ENCODE measurements around the gene TFAM. TPM values are rescaled to one million over a fixed set of nuclear protein-coding genes. Genes with fewer than 3 reads are reported as not detected.
"Not testable (repeated sequence)": the region's sequence is repeated elsewhere in the genome, so short reads cannot be mapped to it uniquely, and the experiment has no call there.

Gene TFAM
- total RNA-seq, 4 donors from 2014 or later = 11.8 to 48.6 (median 25.9) TPM

DNA sequence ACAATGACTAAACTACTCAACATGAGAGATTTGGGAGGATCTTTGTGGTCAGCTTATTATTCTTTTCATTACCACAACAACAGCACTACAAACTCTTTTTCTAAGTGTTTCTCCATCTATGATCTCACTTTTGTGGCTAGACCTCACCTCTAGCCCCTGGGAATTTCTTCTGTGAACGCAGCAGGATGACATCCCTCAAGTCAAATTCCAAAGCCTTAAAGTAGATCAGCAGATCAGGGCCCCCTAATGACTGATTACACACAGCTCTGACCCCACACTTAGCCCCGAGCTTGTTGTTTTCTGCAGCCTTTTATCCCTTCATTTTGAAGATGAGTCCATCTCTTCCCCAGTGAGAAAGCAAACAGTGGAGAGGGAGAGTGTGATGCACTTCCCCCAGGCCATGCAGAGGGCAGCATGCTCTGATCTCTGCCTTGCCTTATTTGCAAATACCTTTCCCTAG lies 27.3 kb downstream of the TFAM start:
- no peak for TF ChIP-seq POLR2A (IDR thresholded peaks at IDR 0.05)
- TF ChIP-seq, protein P1, sequence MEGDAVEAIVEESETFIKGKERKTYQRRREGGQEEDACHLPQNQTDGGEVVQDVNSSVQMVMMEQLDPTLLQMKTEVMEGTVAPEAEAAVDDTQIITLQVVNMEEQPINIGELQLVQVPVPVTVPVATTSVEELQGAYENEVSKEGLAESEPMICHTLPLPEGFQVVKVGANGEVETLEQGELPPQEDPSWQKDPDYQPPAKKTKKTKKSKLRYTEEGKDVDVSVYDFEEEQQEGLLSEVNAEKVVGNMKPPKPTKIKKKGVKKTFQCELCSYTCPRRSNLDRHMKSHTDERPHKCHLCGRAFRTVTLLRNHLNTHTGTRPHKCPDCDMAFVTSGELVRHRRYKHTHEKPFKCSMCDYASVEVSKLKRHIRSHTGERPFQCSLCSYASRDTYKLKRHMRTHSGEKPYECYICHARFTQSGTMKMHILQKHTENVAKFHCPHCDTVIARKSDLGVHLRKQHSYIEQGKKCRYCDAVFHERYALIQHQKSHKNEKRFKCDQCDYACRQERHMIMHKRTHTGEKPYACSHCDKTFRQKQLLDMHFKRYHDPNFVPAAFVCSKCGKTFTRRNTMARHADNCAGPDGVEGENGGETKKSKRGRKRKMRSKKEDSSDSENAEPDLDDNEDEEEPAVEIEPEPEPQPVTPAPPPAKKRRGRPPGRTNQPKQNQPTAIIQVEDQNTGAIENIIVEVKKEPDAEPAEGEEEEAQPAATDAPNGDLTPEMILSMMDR (IDR thresholded peaks at IDR 0.05) = no peak
- Histone ChIP-seq H3K27me3 (no peaks in the 10 kb centered on the region), H3K4me3 (no peak overlapping the region), H3K4me1 (no peaks in the 10 kb centered on the region), H3K36me3 (no peaks in the 10 kb centered on the region), H3K9me3 (no peaks in the 10 kb centered on the region), H3K27ac (no peak overlapping the region)
- intact Hi-C loops (cut with DNase I; ENCODE audit: low total_unique reads) = no loop called here
- no peak for DNase-seq

DNA sequence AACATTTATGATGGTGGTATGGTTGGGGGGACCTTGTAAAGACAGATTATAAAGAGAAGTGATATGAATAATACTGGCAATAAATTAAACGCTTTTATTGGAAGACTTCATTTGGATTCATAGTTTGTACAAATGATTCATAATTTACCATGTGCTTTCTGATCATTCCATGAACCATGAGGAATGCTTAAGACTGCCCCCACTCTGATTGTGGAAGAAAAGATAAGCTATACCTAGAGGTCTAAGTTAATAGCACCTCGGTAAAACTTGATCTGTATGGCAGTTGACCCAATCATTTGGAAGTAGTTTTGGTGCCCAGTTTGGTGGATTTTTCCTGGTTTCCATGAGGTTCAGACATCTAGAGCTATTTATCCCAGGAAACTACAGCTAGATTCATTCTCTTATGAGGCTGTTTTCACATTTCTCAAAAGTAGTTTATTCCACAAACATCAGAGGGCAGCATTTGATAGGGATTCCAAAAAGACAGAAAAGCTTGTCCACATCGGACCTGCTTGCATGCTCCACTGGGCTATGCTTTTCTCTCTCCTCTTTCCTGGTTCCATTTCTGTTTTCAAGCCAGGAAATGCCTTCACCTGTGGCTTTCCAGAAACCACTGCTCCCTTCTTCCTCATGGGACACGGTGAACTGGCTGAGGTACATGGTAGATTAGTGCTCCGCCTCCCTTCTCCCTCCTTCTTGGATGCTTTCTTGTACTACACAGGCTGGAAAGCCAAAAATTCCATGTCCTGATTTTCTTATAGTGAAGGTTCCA lies 29.2 kb downstream of the TFAM start:
- Histone ChIP-seq H3K27me3 (no peaks in the 10 kb centered on the region), H3K9me3 (no peaks in the 10 kb centered on the region), H3K4me3 (no peak overlapping the region), H3K36me3 (no peaks in the 10 kb centered on the region), H3K4me1 (no peaks in the 10 kb centered on the region), H3K27ac (no peak overlapping the region)
- DNase-seq = no peak
- TF ChIP-seq POLR2A (IDR thresholded peaks at IDR 0.05) = no peak
- TF ChIP-seq, protein P1 (IDR thresholded peaks at IDR 0.05) = peak in 1 of 4 experiments; percentile 43
- intact Hi-C loops (cut with DNase I; ENCODE audit: low total_unique reads) = no loop called here

DNA sequence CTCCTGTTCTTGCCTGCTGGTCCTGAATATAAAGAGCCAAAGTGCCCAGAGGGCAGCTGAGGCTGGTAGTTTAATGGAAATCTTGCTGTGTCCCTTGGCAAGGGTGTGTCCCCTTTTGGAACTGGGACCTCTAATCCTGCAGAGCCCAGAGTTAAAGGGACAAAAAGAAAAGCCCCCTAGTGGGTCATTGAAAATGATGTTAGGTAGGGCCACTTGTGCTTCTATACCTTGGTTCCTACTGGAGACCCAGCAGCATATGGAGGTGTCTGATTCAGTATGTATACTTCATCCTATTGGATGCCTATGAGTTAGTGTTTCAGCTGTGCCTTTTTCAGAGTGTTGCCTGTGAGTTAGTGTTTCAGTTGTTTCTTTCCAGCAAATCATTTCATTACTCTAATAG lies 30.5 kb downstream of the TFAM start:
- Histone ChIP-seq H3K36me3 (no peaks in the 10 kb centered on the region), H3K27me3 (no peaks in the 10 kb centered on the region), H3K4me1 (no peaks in the 10 kb centered on the region), H3K27ac (no peak overlapping the region), H3K9me3 (no peaks in the 10 kb centered on the region), H3K4me3 (no peak overlapping the region)
- TF ChIP-seq POLR2A (IDR thresholded peaks at IDR 0.05) = no peak
- intact Hi-C loops (cut with DNase I; ENCODE audit: low total_unique reads) = no loop called here
- DNase-seq = no peak

DNA sequence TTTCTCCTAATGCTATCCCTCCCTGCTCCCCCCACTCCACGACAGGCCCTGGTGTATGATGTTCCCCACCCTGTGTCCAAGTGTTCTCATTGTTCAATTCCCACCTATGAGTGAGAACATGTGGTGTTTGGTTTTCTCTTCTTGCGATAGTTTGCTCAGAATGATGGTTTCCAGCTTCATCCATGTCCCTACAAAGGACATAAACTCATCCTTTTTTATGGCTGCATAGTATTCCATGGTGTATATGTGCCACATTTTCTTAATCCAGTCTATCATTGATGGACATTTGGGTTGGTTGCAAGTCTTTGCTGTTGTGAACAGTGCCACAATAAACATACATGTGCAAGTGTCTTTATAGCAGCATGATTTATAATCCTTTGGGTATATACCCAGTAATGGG lies 32.7 kb downstream of the TFAM start:
- intact Hi-C loops (cut with DNase I; ENCODE audit: low total_unique reads); H3K27me3 ChIP-seq; H3K4me1 ChIP-seq; H3K36me3 ChIP-seq; DNase-seq; H3K27ac ChIP-seq; H3K4me3 ChIP-seq; H3K9me3 ChIP-seq: not testable (repeated sequence)

DNA sequence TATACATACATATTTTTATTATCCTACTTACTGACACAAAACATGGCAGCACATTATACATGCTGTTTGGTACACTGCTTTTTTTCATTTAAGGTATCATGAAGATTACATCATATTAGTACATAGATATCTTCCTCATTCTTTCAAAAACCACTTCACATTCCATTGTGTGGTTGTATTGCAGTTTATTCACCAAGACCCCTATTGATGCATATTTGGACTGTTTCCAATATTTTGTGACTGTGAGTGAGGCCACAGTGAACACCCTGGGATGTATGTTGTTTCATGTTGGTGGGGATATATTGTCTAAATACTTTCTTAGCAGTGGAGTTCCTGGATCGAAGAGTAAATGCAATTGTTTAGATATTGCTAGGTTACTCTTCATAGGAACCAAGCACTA lies 39.0 kb downstream of the TFAM start:
- no peaks in the 10 kb centered on the region for H3K27me3 ChIP-seq
- intact Hi-C loops (cut with DNase I; ENCODE audit: low total_unique reads) = no loop called here
- no peak for TF ChIP-seq POLR2A (IDR thresholded peaks at IDR 0.05)
- TF ChIP-seq, protein P1 (IDR thresholded peaks at IDR 0.05) = no peak
- no peaks in the 10 kb centered on the region for H3K36me3 ChIP-seq
- H3K9me3 ChIP-seq = no peaks in the 10 kb centered on the region
- no peak overlapping the region for H3K27ac ChIP-seq
- no peak for DNase-seq
- no peak overlapping the region for H3K4me3 ChIP-seq
- H3K4me1 ChIP-seq = no peaks in the 10 kb centered on the region

DNA sequence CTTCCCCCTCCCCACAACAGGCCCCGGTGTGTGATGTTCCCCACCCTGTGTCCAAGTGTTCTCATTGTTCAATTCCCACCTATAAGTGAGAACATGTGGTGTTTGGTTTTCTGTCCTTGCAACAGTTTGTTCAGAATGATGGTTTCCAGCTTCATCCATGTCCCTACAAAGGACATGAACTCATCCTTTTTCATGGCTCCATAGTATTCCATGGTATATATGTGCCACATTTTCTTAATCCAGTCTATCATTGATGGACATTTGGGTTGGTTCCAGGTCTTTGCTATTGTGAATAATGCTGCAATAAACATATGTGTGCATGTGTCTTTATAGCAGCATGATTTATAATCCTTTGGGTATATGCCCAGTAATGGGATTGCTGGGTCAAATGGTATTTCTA lies 43.2 kb downstream of the TFAM start:
- H3K4me1 ChIP-seq; H3K4me3 ChIP-seq; H3K36me3 ChIP-seq; H3K27ac ChIP-seq; DNase-seq; H3K27me3 ChIP-seq; H3K9me3 ChIP-seq; intact Hi-C loops (cut with DNase I; ENCODE audit: low total_unique reads): not testable (repeated sequence)

All from uterus (tissue), 4 donors.